Activated naive CD8-positive, alpha-beta T cell (primary cell): Measurements from ENCODE around the gene SIX5.
A peak's percentile ranks its signal among the peaks of the same experiment; 100 is the strongest.

Experiments used
- H3K27ac Mint-ChIP-seq: one replicate; pipeline ENCODE4 v1.8.0; 2021; ENCODE audit warnings: mixed read lengths
- H3K27me3 Mint-ChIP-seq: one replicate; pipeline ENCODE4 v1.8.0; 2021; ENCODE audit warnings: mixed read lengths
- H3K36me3 Mint-ChIP-seq: one replicate; pipeline ENCODE4 v1.8.0; 2021; ENCODE audit warnings: mixed read lengths
- H3K4me1 Mint-ChIP-seq: one replicate; pipeline ENCODE4 v1.8.0; 2021; ENCODE audit warnings: low read depth, mixed read lengths
- H3K4me3 Mint-ChIP-seq: one replicate; pipeline ENCODE4 v1.8.0; 2021; ENCODE audit warnings: mild to moderate bottlenecking, mixed read lengths
- H3K9me3 Mint-ChIP-seq: one replicate; pipeline ENCODE4 v1.8.0; 2021; ENCODE audit warnings: low read depth, mixed read lengths

Gene SIX5

DNA sequence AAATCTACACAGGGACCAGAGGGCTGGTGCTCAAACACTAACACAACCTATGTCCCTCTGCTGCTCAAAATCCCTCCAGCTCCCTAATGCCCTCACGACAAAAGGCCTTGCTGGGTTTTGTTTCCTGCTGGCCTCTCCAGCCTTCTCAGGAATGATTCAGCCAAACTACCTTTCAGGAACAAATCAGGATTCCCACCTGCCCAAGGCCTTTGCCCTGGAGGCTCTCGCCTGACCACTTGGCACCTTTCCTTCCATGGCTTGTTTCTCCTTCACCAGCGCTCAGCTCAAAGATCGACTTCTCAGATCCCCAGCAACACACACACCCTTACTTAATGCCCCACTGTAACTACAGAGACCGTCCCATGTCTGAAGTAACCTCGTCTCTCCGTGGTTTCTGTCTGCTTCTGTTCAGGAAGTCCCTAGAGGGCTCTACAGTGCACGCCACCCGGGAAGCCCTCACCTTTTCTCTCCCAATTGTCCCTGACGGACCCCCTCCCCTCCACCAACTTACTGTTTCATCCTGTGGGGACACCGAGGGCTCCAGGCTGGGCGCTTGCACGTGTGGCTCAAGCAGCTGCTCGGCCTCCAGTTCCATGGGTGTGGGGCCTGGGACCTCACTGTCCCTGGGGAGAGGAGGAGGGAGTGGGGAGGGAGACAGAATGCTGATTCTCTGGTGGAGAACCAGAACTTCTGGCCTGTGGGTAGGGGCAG lies 3.2 kb upstream of the SIX5 start:
- no peaks in the 10 kb centered on the region for H3K27me3 Mint-ChIP-seq
- H3K4me3 Mint-ChIP-seq = peak overlapping the region; percentile 4
- H3K4me1 Mint-ChIP-seq = peaks cover 6% of the 10 kb centered on the region
- no peak overlapping the region for H3K27ac Mint-ChIP-seq
- H3K9me3 Mint-ChIP-seq = no peaks in the 10 kb centered on the region
- H3K36me3 Mint-ChIP-seq = peaks cover 2% of the 10 kb centered on the region

DNA sequence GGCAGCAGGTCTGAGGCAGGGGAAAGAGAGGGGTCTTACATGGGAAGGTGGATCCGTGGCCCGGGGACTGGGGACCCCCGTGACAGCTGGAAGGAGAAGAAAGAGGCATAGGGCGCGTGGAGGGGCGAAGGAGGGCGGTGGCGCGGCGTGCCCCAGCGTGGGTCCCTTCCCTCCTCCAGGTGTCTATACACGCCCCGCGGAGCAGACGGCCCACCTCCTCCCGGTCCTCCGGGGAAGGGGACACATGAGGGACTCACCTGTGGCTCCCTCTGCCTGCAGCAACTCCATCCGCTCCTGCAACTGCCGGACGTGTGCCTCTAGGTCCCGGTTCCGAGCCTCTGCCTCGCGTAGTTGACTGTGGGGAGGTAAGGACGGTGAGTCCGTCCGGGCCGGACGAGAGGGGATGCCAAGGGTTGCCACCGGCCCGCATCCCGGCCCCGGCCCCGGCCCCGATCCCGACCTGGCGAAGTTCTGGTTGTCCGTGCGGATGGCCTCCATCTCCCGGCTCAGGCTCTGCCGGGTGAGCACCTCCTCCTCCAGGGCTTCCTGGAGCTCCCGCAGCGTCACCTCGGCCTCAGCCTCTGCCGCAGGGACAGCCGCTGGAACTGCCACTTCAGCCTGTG lies 2.4 kb upstream of the SIX5 start:
- no peak overlapping the region for H3K27ac Mint-ChIP-seq
- no peaks in the 10 kb centered on the region for H3K27me3 Mint-ChIP-seq
- peak overlapping the region; percentile 40 for H3K4me3 Mint-ChIP-seq
- no peaks in the 10 kb centered on the region for H3K36me3 Mint-ChIP-seq
- peaks cover 6% of the 10 kb centered on the region for H3K4me1 Mint-ChIP-seq
- H3K9me3 Mint-ChIP-seq = no peaks in the 10 kb centered on the region

DNA sequence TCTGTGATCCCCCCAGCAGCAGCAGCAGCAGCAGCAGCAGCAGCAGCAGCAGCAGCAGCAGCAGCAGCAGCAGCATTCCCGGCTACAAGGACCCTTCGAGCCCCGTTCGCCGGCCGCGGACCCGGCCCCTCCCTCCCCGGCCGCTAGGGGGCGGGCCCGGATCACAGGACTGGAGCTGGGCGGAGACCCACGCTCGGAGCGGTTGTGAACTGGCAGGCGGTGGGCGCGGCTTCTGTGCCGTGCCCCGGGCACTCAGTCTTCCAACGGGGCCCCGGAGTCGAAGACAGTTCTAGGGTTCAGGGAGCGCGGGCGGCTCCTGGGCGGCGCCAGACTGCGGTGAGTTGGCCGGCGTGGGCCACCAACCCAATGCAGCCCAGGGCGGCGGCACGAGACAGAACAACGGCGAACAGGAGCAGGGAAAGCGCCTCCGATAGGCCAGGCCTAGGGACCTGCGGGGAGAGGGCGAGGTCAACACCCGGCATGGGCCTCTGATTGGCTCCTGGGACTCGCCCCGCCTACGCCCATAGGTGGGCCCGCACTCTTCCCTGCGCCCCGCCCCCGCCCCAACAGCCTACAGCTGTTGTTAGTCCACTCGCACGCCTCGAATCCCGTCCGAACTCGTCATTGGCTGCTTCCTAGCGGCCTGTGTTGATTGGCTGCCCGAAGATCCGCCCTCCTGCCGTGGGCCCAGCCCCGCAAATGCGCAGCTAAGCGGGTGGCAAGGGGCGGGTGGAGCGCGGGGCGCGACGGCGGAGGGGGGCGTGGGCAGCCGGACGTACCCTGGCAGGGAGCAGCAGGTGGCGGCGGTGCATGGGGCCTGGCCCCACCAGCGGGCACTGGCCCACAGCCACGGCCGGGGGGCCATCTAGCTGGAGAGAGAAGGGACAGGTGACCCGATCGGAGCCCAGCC lies 1.4 kb upstream of the SIX5 start:
- Mint-ChIP-seq H3K4me3 (peak overlapping the region; percentile 83), H3K9me3 (no peaks in the 10 kb centered on the region), H3K27ac (no peak overlapping the region), H3K36me3 (no peaks in the 10 kb centered on the region), H3K4me1 (peaks cover 6% of the 10 kb centered on the region), H3K27me3 (no peaks in the 10 kb centered on the region)

- peak overlapping the region; percentile 83 for H3K4me3 Mint-ChIP-seq
- H3K36me3 Mint-ChIP-seq = no peaks in the 10 kb centered on the region
- no peaks in the 10 kb centered on the region for H3K9me3 Mint-ChIP-seq
- H3K4me1 Mint-ChIP-seq = peaks cover 6% of the 10 kb centered on the region
- peaks cover 1% of the 10 kb centered on the region for H3K27me3 Mint-ChIP-seq
- H3K27ac Mint-ChIP-seq = peak overlapping the region; percentile 41
Observed at GRCh38 chr19:45769821-45770191, 754 bp upstream of the SIX5 start.

GRCh38 chr19:45768655-45768983 lies 433 bp downstream of the SIX5 start:
- no peaks in the 10 kb centered on the region for H3K36me3 Mint-ChIP-seq
- peaks cover 2% of the 10 kb centered on the region for H3K27me3 Mint-ChIP-seq
- H3K4me3 Mint-ChIP-seq = peak overlapping the region; percentile 83
- H3K27ac Mint-ChIP-seq = no peak overlapping the region
- peaks cover 6% of the 10 kb centered on the region for H3K4me1 Mint-ChIP-seq
- no peaks in the 10 kb centered on the region for H3K9me3 Mint-ChIP-seq

DNA sequence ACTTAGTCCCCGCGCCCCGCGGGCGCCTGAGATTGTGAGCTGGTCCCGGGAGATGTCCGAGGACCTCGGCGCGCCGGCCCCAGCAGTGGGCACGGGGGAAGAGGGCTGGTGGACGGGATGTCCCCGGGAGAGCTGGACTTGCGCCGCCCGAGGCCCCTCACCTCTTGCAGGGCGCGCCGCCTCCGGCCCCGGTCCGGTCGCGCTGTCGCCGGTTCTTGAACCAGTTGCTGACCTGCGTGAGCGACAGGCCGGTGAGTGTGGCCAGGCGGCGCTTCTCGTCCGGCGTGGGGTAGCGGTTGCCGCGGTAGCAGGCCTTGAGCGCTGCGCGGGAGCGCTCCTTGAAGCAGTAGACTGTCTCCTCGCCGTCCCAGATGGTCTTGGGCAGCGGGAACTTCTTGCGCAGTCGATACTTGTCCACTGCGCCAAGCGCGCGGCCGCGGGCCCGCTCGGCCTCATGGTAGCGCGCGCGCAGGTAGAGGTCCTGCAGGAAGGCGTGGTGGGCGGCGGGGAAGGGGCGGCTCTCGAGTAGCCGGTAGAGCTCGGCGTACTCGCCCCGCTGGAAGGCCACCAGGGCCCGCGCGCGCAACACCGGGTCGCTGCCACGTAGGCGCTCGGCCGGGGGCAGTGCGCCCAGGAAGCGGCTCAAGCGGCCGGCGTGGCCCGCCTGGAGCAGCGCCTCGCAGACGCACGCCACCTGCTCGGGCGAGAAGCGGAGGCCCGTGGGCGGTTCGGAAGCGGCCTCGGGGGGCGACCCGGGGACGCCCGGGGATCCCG lies 984 bp downstream of the SIX5 start:
- H3K9me3 Mint-ChIP-seq = no peaks in the 10 kb centered on the region
- no peaks in the 10 kb centered on the region for H3K36me3 Mint-ChIP-seq
- peaks cover 6% of the 10 kb centered on the region for H3K4me1 Mint-ChIP-seq
- H3K27me3 Mint-ChIP-seq = peaks cover 2% of the 10 kb centered on the region
- H3K27ac Mint-ChIP-seq = no peak overlapping the region
- peak overlapping the region; percentile 72 for H3K4me3 Mint-ChIP-seq

DNA sequence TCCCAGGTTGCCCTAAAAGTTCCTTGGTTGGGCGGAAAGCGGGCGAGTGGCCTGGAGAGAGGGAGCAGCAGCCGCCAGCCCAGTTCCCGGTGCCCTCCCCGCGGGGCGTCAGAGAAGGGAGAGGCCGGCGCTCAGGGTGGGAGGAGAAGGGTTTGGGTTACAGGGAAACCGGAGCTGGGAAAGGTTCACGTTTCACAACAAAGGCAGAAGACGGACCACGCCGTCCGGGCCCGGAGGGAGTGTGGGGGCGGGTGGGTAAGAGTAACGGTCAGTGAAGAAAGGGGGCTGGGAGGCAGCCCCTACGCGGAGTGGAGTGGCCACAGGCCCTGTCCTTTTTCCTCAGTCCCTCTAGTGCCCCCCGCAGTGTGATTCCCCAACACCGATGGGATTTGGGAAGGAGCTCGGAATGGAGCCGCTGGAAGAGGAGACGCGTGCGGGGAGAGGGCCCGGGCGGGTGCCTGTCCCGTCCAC lies 1.6 kb downstream of the SIX5 start:
- Mint-ChIP-seq H3K9me3 (no peaks in the 10 kb centered on the region), H3K27me3 (peaks cover 2% of the 10 kb centered on the region), H3K4me1 (peaks cover 6% of the 10 kb centered on the region), H3K36me3 (no peaks in the 10 kb centered on the region), H3K27ac (no peak overlapping the region), H3K4me3 (peak overlapping the region; percentile 53)

DNA sequence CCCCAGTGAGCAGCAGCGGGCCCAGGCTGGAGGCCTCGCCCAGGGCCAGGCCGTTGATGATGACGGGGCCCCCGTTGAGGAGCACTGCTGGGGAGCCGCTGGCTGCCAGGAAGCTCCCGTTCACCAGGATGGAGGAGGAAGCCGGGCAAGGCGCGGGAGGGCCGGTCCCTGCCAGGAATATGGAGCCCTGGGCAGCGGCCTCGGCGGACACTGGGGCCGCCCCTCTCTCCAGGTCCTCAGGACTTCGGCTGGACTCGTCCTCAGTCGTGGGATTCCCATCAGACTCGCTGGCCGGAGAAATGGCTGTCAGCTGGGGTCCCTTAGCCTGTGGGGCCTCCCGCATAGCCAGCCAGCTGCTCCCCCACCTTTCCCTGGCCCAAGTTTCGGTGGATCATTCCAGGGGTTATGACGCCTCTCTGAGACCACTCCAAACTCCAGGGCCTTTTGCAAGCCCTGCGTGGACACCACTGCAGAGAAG lies 2.1 kb downstream of the SIX5 start:
- Mint-ChIP-seq H3K27ac (no peak overlapping the region), H3K9me3 (no peaks in the 10 kb centered on the region), H3K36me3 (no peaks in the 10 kb centered on the region), H3K27me3 (peaks cover 2% of the 10 kb centered on the region), H3K4me1 (peaks cover 6% of the 10 kb centered on the region), H3K4me3 (peak overlapping the region; percentile 53)

GRCh38 chr19:45766296-45766868 lies 2.7 kb downstream of the SIX5 start:
- H3K27ac Mint-ChIP-seq = no peak overlapping the region

GRCh38 chr19:45765702-45766295 lies 3.3 kb downstream of the SIX5 start:
- no peaks in the 10 kb centered on the region for H3K36me3 Mint-ChIP-seq
- no peak overlapping the region for H3K4me3 Mint-ChIP-seq
- no peaks in the 10 kb centered on the region for H3K9me3 Mint-ChIP-seq
- no peak overlapping the region for H3K27ac Mint-ChIP-seq
- peaks cover 2% of the 10 kb centered on the region for H3K27me3 Mint-ChIP-seq
- H3K4me1 Mint-ChIP-seq = peaks cover 6% of the 10 kb centered on the region

More at GRCh38 chr19:45766296-45766868, 2.7 kb downstream of the SIX5 start:
- H3K9me3 Mint-ChIP-seq = no peaks in the 10 kb centered on the region
- H3K4me1 Mint-ChIP-seq = peaks cover 6% of the 10 kb centered on the region
- peaks cover 2% of the 10 kb centered on the region for H3K27me3 Mint-ChIP-seq
- H3K36me3 Mint-ChIP-seq = no peaks in the 10 kb centered on the region
- no peak overlapping the region for H3K4me3 Mint-ChIP-seq

- Mint-ChIP-seq H3K4me1 (peaks cover 4% of the 10 kb centered on the region), H3K9me3 (no peaks in the 10 kb centered on the region), H3K36me3 (no peaks in the 10 kb centered on the region), H3K27me3 (peaks cover 2% of the 10 kb centered on the region), H3K27ac (no peak overlapping the region), H3K4me3 (no peak overlapping the region)
Observed at GRCh38 chr19:45764945-45765701, 3.9 kb downstream of the SIX5 start.

DNA sequence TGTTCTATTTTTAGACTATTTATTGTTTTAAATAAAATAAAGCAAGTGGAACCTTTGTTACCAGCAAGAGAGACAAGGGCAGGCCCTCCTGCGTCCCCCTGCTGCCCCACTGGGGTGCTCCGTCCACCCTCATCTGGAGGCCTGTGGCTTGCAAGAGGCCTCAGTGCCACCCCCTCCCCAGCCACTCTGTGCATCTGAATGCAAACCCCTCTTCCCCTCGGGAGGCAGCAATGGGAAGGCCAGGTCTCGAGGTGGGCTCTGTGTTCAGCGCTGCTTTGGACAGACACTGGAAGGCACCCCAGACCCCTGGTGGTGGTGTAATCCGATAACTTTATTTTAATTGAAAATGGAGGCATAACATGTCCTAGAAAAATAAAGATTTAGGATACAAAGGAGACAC lies 4.6 kb downstream of the SIX5 start:
- Mint-ChIP-seq H3K36me3 (no peaks in the 10 kb centered on the region), H3K4me1 (peaks cover 2% of the 10 kb centered on the region), H3K27me3 (peaks cover 2% of the 10 kb centered on the region), H3K4me3 (no peak overlapping the region), H3K27ac (no peak overlapping the region), H3K9me3 (no peaks in the 10 kb centered on the region)

DNA sequence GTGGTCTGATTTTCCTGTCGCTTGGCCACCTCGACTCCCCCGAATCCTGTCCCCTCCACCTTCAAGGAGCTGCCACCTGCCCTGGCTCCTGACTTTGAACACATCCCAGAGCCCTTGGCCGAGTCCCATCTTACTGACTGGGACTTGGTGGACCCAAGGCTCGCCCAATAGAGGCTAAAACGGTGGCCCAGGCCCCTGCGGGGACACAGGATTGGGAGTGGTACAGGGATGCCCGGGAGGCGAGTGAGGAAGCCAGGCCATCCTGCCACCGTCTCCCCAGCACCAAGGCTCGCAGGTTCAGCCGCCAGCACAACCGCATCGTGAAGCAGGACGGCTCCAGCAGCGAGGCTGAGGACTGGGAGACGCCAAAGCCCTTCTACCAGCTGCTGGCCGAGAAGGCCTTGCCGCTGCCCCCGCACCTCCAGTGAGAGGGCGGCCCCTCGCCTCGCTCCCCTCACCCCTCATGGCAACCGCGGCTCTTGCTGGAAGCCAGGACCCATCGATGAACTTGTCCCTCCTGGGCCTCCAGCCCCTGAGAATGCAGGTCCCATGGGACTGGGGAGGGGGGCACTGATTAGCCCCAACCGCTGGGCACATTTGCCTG lies 5.3 kb downstream of the SIX5 start:
- Mint-ChIP-seq H3K4me1 (peaks cover 1% of the 10 kb centered on the region), H3K9me3 (no peaks in the 10 kb centered on the region), H3K27ac (no peak overlapping the region), H3K36me3 (no peaks in the 10 kb centered on the region), H3K4me3 (no peak overlapping the region), H3K27me3 (peaks cover 2% of the 10 kb centered on the region)
